K562 (cell line): ENCODE measurements around the gene CTIF.

Experiments
- FOXK1 ChIP-seq: sonication (generic); formaldehyde crosslinking; IDR thresholded peaks from 2 replicates; pipeline ENCODE4 v1.8.0; 2022; ENCODE audit warnings: missing genetic modification reagents, mild to moderate bottlenecking, borderline replicate concordance
- JUN ChIP-seq, 2 experiments: sonication (generic) in 1 of 2; formaldehyde crosslinking in 1 of 2; IDR thresholded peaks; 2 replicates each; pipeline versions ENCODE4 v1.6.1 to v1.8.0; 2012 to 2022; ENCODE audit warnings: borderline replicate concordance in 2 of 2, mild to moderate bottlenecking in 2 of 2, improper control_type of control experiment in 1 of 2, low read depth in 1 of 2, low read length in 1 of 2, missing genetic modification reagents in 1 of 2
- NKRF ChIP-seq: fragments of 450-650 bp; IDR thresholded peaks from 2 replicates; pipeline ENCODE4 v1.6.1; 2016; ENCODE audit warnings: borderline replicate concordance
- PYGO2 ChIP-seq: fragments of 450-650 bp; IDR thresholded peaks from 2 replicates; pipeline ENCODE4 v1.6.1; 2016; ENCODE audit warnings: mild to moderate bottlenecking, missing genetic modification characterization, moderate library complexity, missing compliant biosample characterization
- ZBTB34 ChIP-seq: fragments of 250-450 bp; sonication (Bioruptor Pico); IDR thresholded peaks from 2 replicates; pipeline ENCODE4 v1.8.0; 2021; ENCODE audit warnings: mild to moderate bottlenecking, moderate library complexity

DNA sequence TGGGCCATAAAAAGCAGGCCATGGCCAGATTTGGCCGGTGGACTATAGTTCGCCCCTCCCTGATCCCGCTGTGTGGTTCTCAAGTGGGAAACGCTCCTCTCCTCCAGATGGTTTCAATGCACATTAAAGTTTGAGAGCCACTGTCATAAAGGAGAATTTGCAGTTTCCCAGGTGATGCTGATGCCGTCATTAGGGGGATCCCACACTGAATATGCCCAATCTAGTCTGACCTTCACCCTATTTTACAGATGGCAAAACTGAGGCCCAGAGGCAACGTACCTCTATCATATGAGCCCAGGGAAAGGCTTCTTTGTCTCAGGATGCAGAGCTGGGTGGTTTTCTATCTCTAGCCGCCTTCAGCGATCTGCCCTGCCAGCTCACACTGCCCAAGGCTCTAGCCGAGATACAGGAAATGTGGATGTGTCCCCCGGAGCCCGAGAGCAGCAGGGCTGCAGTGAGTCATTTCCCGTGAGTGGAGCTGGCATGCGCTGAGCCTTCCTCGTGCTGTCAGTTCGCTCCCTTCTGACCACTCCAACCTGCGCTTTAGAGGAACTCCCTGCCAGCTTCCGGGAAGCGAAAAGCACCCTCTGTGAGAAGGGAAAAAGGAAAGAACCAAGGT, 295.7 kb downstream of the CTIF start:
- TF ChIP-seq ZBTB34 (no peak), NKRF (no peak), FOXK1 (no peak), JUN (IDR thresholded peaks at IDR 0.05; ENCODE audit: borderline replicate concordance, low read depth, low read length) (no peak), JUN (CRISPR knock-in tag; IDR thresholded peaks at IDR 0.05; ENCODE audit: borderline replicate concordance) (no peak), PYGO2 (tag) (no peak)
